ENCODE measurements around the gene ALOX5. TPM values are rescaled to one million over a fixed set of nuclear protein-coding genes. Genes with fewer than 3 reads are reported as not detected.

Gene ALOX5
- total and polyA plus RNA-seq, 7 experiments from 2014 or later, result 1.0 to 143 (median 4.1) TPM

DNA sequence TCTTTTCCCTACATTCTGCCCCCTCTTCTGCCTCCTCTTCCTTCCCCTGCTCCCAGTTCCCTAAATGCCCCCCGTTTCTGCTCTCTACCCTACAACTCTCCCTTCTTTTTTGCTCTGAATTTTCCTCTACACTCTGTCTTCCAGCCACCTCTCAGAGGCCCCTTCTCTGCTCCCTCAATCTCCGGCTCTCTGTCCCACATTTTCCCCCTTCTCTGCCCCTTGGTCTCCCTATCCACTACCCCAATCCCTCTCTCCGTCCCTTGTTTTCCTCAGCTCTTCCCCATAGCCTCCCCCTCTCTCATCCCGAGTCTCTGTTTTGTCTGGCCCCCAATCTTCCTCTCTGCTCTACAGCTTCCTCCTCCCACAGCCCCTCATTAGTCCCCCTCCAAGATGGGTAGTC lies 3.3 kb downstream of the ALOX5 start:
- peaks cover 14 to 46% (median 16%) of the 10 kb centered on the region in 5 donors for H3K27me3 Mint-ChIP-seq
- no peak overlapping the region for H3K4me3 Mint-ChIP-seq
- Histone ChIP-seq H3K36me3 (ENCODE audit: control insufficient read depth in 2 of 3, insufficient read depth in 3 of 3, low read length in 3 of 3) (no peaks in the 10 kb centered on the region), H3K27me3 (ENCODE audit: control insufficient read depth in 2 of 2, insufficient read depth in 2 of 2, low read length in 2 of 2) (peaks cover 0 to 7% of the 10 kb centered on the region in 2 donors), H3K27ac (ENCODE audit: low read depth, low read length) (no peak overlapping the region), H3K9me3 (ENCODE audit: control insufficient read depth in 2 of 3, low read length in 3 of 3) (no peaks in the 10 kb centered on the region), H3K4me3 (ENCODE audit: low read length) (no peak overlapping the region), H3K4me1 (ENCODE audit: control insufficient read depth in 2 of 2, insufficient read depth in 2 of 2, low read length in 2 of 2) (peaks cover 0 to 6% of the 10 kb centered on the region in 2 donors)
- intact Hi-C loops (cut with micrococcal nuclease), result loop anchor here (10.0 kb wide), 2 partner anchors 297 to 317 kb away; partner anchors contain the start of gene ZFAND4 (in 1 of the 2)
- H3K27ac Mint-ChIP-seq, result no peak overlapping the region
- H3K36me3 Mint-ChIP-seq, result peaks cover 0 to 7% (median 0%) of the 10 kb centered on the region in 5 donors
- no peaks in the 10 kb centered on the region for H3K9me3 Mint-ChIP-seq
- ChIA-PET CTCF (no interaction called here), POLR2A (no interaction called here)
- peaks cover 8 to 29% (median 21%) of the 10 kb centered on the region in 7 donors for H3K4me1 Mint-ChIP-seq
- no peak for ATAC-seq
- DNase-seq, result no peak

GRCh38 chr10:45377858-45378257 lies 3.8 kb downstream of the ALOX5 start:
- no peak overlapping the region for H3K27ac Mint-ChIP-seq
- Histone ChIP-seq H3K4me3 (ENCODE audit: low read length) (no peak overlapping the region), H3K4me1 (ENCODE audit: control insufficient read depth in 2 of 2, insufficient read depth in 2 of 2, low read length in 2 of 2) (peaks cover 0 to 3% of the 10 kb centered on the region in 2 donors), H3K9me3 (ENCODE audit: control insufficient read depth in 2 of 3, low read length in 3 of 3) (no peaks in the 10 kb centered on the region), H3K36me3 (ENCODE audit: control insufficient read depth in 2 of 3, insufficient read depth in 3 of 3, low read length in 3 of 3) (no peaks in the 10 kb centered on the region), H3K27ac (ENCODE audit: low read depth, low read length) (no peak overlapping the region), H3K27me3 (ENCODE audit: control insufficient read depth in 2 of 2, insufficient read depth in 2 of 2, low read length in 2 of 2) (peaks cover 0 to 3% of the 10 kb centered on the region in 2 donors)
- intact Hi-C loops (cut with micrococcal nuclease), result loop anchor here (10.0 kb wide), 2 partner anchors 297 to 317 kb away; partner anchors contain the start of gene ZFAND4 (in 1 of the 2)
- H3K36me3 Mint-ChIP-seq, result peaks cover 0 to 8% (median 0%) of the 10 kb centered on the region in 5 donors
- H3K4me1 Mint-ChIP-seq, result peaks cover 4 to 28% (median 17%) of the 10 kb centered on the region in 7 donors
- CTCF ChIA-PET, result no interaction called here
- H3K4me3 Mint-ChIP-seq, result no peak overlapping the region
- peaks cover 8 to 41% (median 10%) of the 10 kb centered on the region in 5 donors for H3K27me3 Mint-ChIP-seq
- POLR2A ChIA-PET, result no interaction called here
- ATAC-seq, result no peak
- DNase-seq, result no peak
- no peaks in the 10 kb centered on the region for H3K9me3 Mint-ChIP-seq

- no peak overlapping the region for H3K27ac ChIP-seq (ENCODE audit: low read depth, low read length)
- no peaks in the 10 kb centered on the region for H3K4me1 ChIP-seq (ENCODE audit: control insufficient read depth in 2 of 2, insufficient read depth in 2 of 2, low read length in 2 of 2)
- no peak overlapping the region for H3K4me3 Mint-ChIP-seq
- peaks cover 0 to 6% (median 0%) of the 10 kb centered on the region in 5 donors for H3K36me3 Mint-ChIP-seq
- no peak overlapping the region for H3K27ac Mint-ChIP-seq
- POLR2A ChIA-PET, result no interaction called here
- no peaks in the 10 kb centered on the region for H3K36me3 ChIP-seq (ENCODE audit: control insufficient read depth in 2 of 3, insufficient read depth in 3 of 3, low read length in 3 of 3)
- H3K9me3 ChIP-seq (ENCODE audit: control insufficient read depth in 2 of 3, low read length in 3 of 3), result no peaks in the 10 kb centered on the region
- H3K4me1 Mint-ChIP-seq, result peaks cover 0 to 21% (median 9%) of the 10 kb centered on the region in 7 donors
- intact Hi-C loops (cut with micrococcal nuclease), result loop anchor here (10.0 kb wide), 2 partner anchors 296 to 316 kb away; partner anchors contain the start of gene ZFAND4 (in 1 of the 2)
- H3K9me3 Mint-ChIP-seq, result no peaks in the 10 kb centered on the region
- no peaks in the 10 kb centered on the region for H3K27me3 ChIP-seq (ENCODE audit: control insufficient read depth in 2 of 2, insufficient read depth in 2 of 2, low read length in 2 of 2)
- DNase-seq, result no peak
- H3K27me3 Mint-ChIP-seq, result peaks cover 0 to 33% (median 3%) of the 10 kb centered on the region in 5 donors
- CTCF ChIA-PET, result no interaction called here
- H3K4me3 ChIP-seq (ENCODE audit: low read length), result no peak overlapping the region
- ATAC-seq, result peak; percentile 51
Observed at GRCh38 chr10:45378914-45379726, 5.1 kb downstream of the ALOX5 start.

DNA sequence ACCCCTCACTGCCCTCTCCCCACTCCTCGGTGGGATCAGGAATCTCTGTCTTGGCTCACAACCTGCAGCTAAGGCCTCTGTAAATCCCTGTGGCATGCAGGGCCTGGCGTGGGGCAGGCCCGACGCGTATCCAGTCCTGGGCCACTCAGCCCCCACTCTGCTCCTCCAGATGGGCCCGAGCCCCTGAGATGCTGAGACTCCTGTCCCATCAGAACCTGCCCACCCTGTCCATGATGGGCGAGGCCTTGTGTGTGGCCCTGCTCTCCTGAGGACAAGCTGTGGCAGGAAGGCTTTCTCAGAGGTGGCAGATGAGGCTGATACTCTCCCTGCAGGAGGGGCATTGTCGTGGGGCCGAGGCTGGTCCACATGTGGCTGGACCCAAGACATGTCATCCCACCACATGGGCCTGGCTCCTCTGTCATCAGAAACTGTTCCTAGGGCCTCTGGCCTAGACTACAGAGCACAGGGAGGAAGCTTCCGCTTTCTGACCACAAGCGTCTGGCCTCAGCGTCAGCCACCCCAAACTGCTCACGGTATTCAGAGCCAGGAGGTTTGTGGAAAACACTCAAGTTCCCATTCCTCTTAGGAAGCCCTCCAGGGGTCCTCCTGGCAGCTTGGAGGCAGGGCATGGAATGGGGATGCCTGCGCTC lies 6.0 kb downstream of the ALOX5 start:
- H3K9me3 Mint-ChIP-seq, result no peaks in the 10 kb centered on the region
- Histone ChIP-seq H3K27me3 (ENCODE audit: control insufficient read depth in 2 of 2, insufficient read depth in 2 of 2, low read length in 2 of 2) (no peaks in the 10 kb centered on the region), H3K4me3 (ENCODE audit: low read length) (no peak overlapping the region), H3K9me3 (ENCODE audit: control insufficient read depth in 2 of 3, low read length in 3 of 3) (no peaks in the 10 kb centered on the region), H3K36me3 (ENCODE audit: control insufficient read depth in 2 of 3, insufficient read depth in 3 of 3, low read length in 3 of 3) (no peaks in the 10 kb centered on the region), H3K4me1 (ENCODE audit: control insufficient read depth in 2 of 2, insufficient read depth in 2 of 2, low read length in 2 of 2) (no peaks in the 10 kb centered on the region), H3K27ac (ENCODE audit: low read depth, low read length) (no peak overlapping the region)
- ChIA-PET CTCF (no interaction called here), POLR2A (no interaction called here)
- no peak overlapping the region for H3K27ac Mint-ChIP-seq
- DNase-seq, result no peak
- intact Hi-C loops (cut with micrococcal nuclease), result loop anchor here (10.0 kb wide), 2 partner anchors 295 to 315 kb away; partner anchors contain the start of gene ZFAND4 (in 1 of the 2)
- peak; percentile 80 for ATAC-seq
- H3K36me3 Mint-ChIP-seq, result peaks cover 0 to 6% (median 0%) of the 10 kb centered on the region in 5 donors
- H3K4me3 Mint-ChIP-seq, result no peak overlapping the region
- peaks cover 0 to 19% (median 9%) of the 10 kb centered on the region in 7 donors for H3K4me1 Mint-ChIP-seq
- peaks cover 0 to 28% (median 3%) of the 10 kb centered on the region in 5 donors for H3K27me3 Mint-ChIP-seq

DNA sequence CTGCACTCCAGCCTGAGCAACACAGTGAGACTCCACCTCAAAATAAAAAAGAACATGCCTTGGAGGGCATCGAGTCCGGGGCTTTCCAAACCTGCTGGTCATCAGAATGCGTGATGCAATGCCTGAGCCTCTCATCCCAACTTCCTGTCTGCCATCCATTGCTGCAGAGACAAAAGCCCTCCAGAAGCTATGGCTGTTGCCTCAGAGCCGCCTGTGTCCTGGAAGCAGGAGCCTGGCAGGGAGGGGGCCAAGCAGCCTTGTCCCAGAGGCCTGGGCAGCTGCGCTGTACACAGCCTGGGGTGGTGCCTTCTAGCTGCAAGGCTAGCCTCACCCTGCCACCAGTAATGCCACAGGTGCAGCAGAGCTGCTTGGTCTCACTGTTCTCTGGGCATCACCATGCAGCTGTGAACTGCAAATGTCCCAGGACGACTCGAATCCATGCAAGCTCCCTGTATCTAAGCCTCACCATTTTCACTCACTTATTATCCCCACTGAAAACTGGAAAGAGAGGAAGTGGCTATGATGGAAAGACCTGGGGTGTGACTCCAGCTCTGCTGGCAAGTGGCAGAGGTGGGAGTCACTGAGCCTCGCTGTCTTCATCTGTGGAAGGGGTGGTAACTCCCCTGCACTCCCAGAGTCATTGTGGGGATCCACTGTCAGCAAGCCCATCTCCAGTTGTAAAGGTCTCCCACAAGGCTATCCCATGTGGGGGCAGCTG lies 7.0 kb downstream of the ALOX5 start:
- Mint-ChIP-seq H3K27ac (no peak overlapping the region), H3K9me3 (no peaks in the 10 kb centered on the region), H3K36me3 (peaks cover 0 to 5% (median 0%) of the 10 kb centered on the region in 5 donors), H3K4me3 (no peak overlapping the region), H3K4me1 (peaks cover 0 to 10% (median under 1%) of the 10 kb centered on the region in 7 donors), H3K27me3 (peaks cover 0 to 18% (median 0%) of the 10 kb centered on the region in 5 donors)
- ChIA-PET CTCF (no interaction called here), POLR2A (no interaction called here)
- H3K36me3 ChIP-seq (ENCODE audit: control insufficient read depth in 2 of 3, insufficient read depth in 3 of 3, low read length in 3 of 3), result no peaks in the 10 kb centered on the region
- H3K9me3 ChIP-seq (ENCODE audit: control insufficient read depth in 2 of 3, low read length in 3 of 3), result no peaks in the 10 kb centered on the region
- no peak for DNase-seq
- no peaks in the 10 kb centered on the region for H3K27me3 ChIP-seq (ENCODE audit: control insufficient read depth in 2 of 2, insufficient read depth in 2 of 2, low read length in 2 of 2)
- H3K4me1 ChIP-seq (ENCODE audit: control insufficient read depth in 2 of 2, insufficient read depth in 2 of 2, low read length in 2 of 2), result no peaks in the 10 kb centered on the region
- no peak overlapping the region for H3K27ac ChIP-seq (ENCODE audit: low read depth, low read length)
- H3K4me3 ChIP-seq (ENCODE audit: low read length), result no peak overlapping the region
- ATAC-seq, result peak; percentile 46
- intact Hi-C loops (cut with micrococcal nuclease), result no loop called here

- intact Hi-C loops (cut with micrococcal nuclease), result no loop called here
- no peak overlapping the region for H3K4me3 ChIP-seq (ENCODE audit: low read length)
- no peak overlapping the region for H3K27ac ChIP-seq (ENCODE audit: low read depth, low read length)
- ChIA-PET POLR2A (no interaction called here), CTCF (no interaction called here)
- no peaks in the 10 kb centered on the region for H3K36me3 ChIP-seq (ENCODE audit: control insufficient read depth in 2 of 3, insufficient read depth in 3 of 3, low read length in 3 of 3)
- no peaks in the 10 kb centered on the region for H3K9me3 Mint-ChIP-seq
- no peak overlapping the region for H3K27ac Mint-ChIP-seq
- H3K9me3 ChIP-seq (ENCODE audit: control insufficient read depth in 2 of 3, low read length in 3 of 3), result no peaks in the 10 kb centered on the region
- H3K4me3 Mint-ChIP-seq, result no peak overlapping the region
- peaks cover 0 to 3% (median 0%) of the 10 kb centered on the region in 7 donors for H3K4me1 Mint-ChIP-seq
- DNase-seq (no peak), ATAC-seq (no peak)
- peaks cover 0 to 10% (median 0%) of the 10 kb centered on the region in 5 donors for H3K36me3 Mint-ChIP-seq
- no peaks in the 10 kb centered on the region for H3K4me1 ChIP-seq (ENCODE audit: control insufficient read depth in 2 of 2, insufficient read depth in 2 of 2, low read length in 2 of 2)
- H3K27me3 Mint-ChIP-seq, result peaks cover 0 to 8% (median 4%) of the 10 kb centered on the region in 5 donors
- no peaks in the 10 kb centered on the region for H3K27me3 ChIP-seq (ENCODE audit: control insufficient read depth in 2 of 2, insufficient read depth in 2 of 2, low read length in 2 of 2)
Observed at GRCh38 chr10:45382591-45382990, 8.6 kb downstream of the ALOX5 start.

Measured in naive thymus-derived CD4-positive, alpha-beta T cell (primary cell).